ENCODE data around the gene MRPS16.

The MRPS16 gene

DNA sequence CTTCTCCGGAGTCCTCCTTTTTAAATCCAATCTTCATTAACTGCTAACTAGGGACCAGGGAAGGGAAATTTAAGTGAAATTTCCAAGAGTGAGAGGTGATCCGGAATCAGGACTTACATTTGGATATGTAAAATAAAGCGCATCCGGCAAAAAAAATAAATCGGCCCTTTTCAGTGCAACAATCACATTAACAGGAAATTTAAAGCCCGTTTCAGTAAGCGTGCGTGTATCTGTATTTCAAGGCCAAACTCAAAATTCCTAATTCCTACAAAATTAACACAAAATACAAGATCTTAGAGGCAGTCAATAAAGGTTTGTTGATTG is 6.2 kb downstream of the MRPS16 start:
- DNase-seq: no peak
- in situ Hi-C loops (cut with HindIII; ENCODE audit: low pct_ligation_motif_present, low pct_unique_long_range_greater_than_20kb, low sequenced_read_pairs): no loop called here

DNA sequence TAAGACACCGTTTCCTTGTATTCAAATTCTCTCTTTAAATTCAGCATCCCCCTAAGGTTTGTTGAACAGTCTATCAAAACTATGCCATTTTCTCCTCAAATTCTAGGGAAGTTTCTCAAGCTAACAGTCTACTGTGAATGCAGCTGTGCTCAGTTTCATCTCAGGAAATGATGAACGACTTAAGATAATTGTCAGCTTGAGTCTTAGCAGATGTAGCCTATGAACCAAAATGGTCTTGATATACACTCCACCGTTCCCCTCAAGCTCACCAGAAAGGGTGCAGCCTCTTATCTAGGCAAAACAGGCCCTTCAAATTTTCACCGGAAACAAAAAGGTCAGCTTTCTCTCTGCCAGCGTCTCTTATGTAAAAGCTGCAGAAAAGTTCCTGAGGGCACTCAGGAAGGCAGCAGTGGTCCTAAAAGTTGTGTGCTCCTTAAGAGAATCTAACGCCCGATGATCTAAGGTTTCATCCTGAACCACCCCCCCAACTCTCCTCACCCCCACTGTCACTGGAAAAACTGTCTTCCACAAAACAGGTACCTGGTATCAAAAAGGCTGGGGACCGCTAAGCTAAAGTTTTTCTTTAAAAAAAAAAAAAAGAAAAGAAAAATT is 7.5 kb downstream of the MRPS16 start:
- no peak for DNase-seq
- in situ Hi-C loops (cut with HindIII; ENCODE audit: low pct_ligation_motif_present, low pct_unique_long_range_greater_than_20kb, low sequenced_read_pairs): no loop called here

DNA sequence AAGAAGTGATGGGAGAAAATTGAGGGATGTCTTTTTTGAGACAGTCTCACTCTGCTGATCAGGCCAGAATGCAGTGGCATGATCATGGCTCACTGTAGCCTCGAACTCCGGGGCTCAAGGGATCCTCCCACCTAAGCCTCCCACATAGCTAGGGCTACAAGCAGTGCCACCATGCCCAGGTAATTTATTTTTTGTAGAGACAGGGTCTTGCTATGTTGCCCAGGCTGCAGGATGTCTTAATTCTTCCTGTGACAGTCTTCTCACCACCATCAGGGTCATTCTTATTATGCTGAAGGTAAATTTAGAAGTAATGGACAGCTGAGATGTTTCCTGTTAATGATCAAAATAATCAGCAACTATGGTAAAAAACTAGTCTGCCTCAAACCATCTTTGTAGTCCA is 12.5 kb downstream of the MRPS16 start:
- in situ Hi-C loops (cut with HindIII; ENCODE audit: low pct_ligation_motif_present, low pct_unique_long_range_greater_than_20kb, low sequenced_read_pairs): no loop called here
- DNase-seq: no peak

DNA sequence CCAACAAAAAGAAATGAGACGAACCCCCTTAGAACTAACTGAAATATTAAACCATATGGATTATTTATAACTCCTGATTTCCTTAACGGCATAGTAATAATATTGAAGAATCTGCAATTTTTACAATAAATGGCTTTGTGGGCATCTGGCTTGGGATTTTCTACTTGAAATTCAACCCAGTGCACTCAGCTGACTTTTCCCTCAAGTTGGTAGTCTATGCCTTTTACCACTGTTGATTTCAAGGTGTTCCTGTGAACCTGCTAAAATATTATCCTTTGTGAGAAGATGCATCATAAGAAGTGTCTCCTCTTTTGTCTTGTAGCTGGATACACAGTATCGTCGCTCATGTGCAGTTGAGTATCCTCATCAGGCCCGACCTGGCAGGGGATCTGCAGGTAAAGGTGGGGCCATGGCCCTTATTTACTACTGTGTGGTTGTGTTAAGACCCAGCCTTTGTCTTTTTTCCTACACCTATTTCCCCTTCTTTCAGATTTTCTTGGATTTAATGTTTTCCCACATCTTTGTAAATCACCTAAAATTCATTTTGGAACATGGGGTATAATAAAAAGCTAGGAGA is 13.4 kb downstream of the MRPS16 start:
- DNase-seq: no peak
- in situ Hi-C loops (cut with HindIII; ENCODE audit: low pct_ligation_motif_present, low pct_unique_long_range_greater_than_20kb, low sequenced_read_pairs): no loop called here

DNA sequence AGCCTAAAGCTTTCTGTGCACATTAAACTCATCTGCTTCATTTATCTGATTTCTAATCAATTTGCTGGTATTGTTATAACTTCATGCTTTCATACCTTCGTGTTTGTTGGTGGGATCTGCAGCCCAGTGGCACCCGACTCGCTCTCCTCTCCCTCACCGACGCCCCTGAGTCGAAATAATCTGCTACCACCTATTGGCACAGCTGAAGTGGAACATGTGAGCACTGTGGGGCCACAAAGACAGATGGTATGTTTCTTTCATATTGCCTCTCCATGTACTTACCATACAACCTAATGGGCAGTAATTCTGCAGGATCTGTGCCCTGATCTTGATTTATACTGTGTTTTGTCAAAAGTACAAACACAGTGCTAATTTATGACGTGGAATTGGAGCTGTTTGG is 17.7 kb downstream of the MRPS16 start:
- no peak for DNase-seq
- in situ Hi-C loops (cut with HindIII; ENCODE audit: low pct_ligation_motif_present, low pct_unique_long_range_greater_than_20kb, low sequenced_read_pairs): no loop called here

DNA sequence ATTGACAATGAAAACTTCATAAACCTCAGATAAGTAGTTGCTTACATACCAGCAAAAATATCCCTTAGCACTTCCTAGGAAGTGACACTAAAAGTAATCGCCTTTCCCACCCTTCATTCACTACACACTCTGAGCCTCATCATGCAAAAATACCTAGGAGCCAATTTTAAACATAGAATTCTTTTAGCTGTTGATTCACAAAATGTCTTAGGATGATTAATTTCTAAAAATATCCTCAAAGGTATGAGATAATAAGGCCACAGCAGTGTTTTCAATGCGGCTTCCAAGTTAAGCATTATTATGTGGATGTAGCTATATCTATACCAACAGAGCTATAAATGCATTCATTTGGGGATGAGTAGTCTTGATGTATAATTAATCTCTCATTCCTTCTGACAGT is 18.6 kb downstream of the MRPS16 start:
- in situ Hi-C loops (cut with HindIII; ENCODE audit: low pct_ligation_motif_present, low pct_unique_long_range_greater_than_20kb, low sequenced_read_pairs): no loop called here
- DNase-seq: no peak

DNA sequence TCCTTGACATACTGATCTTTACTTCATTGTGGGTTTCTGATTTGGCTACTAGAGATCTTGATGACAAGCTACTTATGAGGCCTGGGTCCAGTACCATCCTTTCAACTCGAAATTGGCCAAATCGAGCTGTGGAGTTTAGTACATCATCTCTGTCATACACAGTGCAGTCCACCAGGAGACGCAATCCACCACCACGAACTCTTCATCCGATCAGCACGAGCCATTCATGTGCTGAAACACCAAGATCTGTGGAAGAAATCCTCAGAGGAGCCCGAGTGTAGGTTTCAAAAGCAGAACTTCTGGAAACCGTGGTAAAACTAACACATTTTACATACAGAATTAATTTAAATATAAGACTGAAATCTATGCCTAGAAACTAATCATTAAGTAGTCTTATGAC is 19.6 kb downstream of the MRPS16 start:
- in situ Hi-C loops (cut with HindIII; ENCODE audit: low pct_ligation_motif_present, low pct_unique_long_range_greater_than_20kb, low sequenced_read_pairs): no loop called here
- DNase-seq: peak; percentile 22

DNA sequence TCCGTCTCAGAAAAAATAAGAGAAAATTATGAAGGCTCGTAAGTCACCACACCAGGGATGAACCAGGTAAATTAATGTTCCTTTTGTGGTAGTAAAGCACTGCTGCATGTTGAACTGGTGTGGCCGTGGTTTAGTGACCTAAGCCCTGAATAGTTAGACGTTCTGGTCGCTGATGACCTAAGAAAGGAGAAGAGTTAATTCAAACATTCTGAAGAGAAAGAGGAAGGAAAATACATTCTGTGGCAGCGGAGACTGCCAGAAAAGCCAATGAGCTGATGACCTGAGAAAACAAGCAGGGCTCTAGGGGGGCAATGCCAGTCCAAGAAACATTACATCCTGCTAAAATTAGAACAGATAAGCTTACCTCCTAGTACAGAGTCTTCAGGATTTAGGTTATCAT is 22.9 kb downstream of the MRPS16 start:
- in situ Hi-C loops (cut with HindIII; ENCODE audit: low pct_ligation_motif_present, low pct_unique_long_range_greater_than_20kb, low sequenced_read_pairs): no loop called here
- no peak for DNase-seq

DNA sequence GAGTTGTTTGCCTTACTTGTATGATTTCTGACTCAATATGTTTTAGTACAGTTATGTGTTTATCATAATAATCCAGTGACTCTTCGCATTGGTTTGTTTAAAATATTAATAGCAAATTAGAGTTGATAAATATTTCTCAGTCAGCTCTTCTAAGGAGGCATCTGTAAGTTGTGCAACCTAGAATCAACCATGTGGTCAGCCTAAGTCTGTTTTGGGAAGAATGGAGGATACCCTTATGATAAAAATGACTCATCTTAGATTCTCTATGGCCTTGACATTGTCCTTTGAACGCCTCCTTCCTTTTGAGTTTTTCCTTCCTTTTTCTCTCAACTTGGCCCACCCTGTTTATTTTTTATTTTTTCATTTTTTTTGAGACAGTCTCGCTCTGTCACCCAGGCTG is 24.2 kb downstream of the MRPS16 start:
- in situ Hi-C loops (cut with HindIII; ENCODE audit: low pct_ligation_motif_present, low pct_unique_long_range_greater_than_20kb, low sequenced_read_pairs): no loop called here
- DNase-seq: no peak

DNA sequence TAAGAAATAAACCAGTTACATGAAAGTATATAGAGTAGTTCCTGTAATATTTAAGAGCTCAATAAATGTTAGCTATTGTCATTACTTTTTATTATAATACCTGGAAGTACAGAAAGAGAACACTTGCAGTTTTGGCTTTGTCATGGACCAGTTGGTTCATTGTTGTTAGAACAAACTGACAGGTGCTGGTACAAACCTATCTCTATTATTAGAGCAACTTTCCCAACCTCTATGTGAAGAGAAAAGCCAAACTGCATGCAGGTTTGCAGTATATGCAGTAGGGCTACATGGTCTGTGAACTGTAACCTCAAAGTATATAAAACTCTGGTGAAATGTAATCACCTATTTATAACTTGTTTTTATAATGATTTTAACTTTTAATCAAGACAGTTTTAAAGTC is 25.8 kb downstream of the MRPS16 start:
- in situ Hi-C loops (cut with HindIII; ENCODE audit: low pct_ligation_motif_present, low pct_unique_long_range_greater_than_20kb, low sequenced_read_pairs): no loop called here
- no peak for DNase-seq

DNA sequence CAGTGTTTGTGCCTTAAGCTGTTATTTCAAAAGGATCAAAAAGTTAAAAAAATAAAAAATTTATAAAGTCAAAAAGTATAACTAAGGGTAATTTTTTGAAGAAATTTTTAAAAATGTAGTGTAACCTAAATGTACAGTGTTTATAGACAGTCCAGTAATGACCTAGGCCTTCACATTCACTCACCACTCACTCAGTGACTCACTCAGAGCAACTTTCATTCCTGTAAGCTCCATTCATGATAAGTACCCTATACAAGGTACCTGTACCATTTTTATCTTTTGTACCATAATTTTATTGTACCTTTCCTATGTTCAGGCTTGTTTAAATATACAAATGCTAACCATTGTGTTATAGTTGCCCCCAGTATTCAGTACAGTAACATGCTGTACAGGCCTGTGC is 26.9 kb downstream of the MRPS16 start:
- in situ Hi-C loops (cut with HindIII; ENCODE audit: low pct_ligation_motif_present, low pct_unique_long_range_greater_than_20kb, low sequenced_read_pairs): no loop called here
- DNase-seq: no peak

DNA sequence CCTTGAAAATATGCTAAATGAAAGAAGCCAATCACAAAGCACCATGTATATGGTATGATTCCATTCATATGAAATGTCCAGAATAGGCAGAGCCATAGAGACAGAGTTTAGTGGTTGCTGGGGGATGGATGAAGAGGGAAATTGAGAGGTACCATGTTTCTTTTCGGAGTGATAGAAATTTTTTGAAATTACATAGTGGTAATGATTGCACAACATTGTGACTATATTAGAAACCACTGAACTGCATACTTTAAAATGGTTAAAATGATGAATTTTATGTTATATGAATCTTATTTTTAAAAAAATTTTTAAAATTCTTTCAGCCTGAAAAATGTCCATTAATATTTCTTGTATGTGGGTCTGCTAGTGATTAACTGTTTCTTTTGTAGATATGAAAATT is 31.5 kb downstream of the MRPS16 start:
- in situ Hi-C loops (cut with HindIII; ENCODE audit: low pct_ligation_motif_present, low pct_unique_long_range_greater_than_20kb, low sequenced_read_pairs): no loop called here
- no peak for DNase-seq

DNA sequence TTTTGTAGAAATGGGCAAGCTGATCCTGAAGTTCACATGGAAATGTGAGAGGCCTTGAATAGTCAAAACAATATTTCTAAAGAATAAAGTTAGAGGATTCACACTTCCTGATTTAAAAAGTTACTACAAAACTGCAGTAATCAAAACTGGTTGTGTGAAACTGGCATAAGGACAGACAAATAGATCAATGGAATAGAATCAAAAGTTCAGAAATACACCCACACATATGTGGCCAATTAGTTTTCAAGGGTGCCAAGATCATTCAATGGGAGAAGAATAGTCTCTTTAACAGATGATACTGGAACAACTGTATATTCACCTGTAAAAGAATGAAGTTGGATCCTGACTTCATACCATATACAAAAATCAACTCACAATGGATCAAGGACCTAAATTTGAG is 33.1 kb downstream of the MRPS16 start:
- in situ Hi-C loops (cut with HindIII; ENCODE audit: low pct_ligation_motif_present, low pct_unique_long_range_greater_than_20kb, low sequenced_read_pairs): no loop called here

DNA sequence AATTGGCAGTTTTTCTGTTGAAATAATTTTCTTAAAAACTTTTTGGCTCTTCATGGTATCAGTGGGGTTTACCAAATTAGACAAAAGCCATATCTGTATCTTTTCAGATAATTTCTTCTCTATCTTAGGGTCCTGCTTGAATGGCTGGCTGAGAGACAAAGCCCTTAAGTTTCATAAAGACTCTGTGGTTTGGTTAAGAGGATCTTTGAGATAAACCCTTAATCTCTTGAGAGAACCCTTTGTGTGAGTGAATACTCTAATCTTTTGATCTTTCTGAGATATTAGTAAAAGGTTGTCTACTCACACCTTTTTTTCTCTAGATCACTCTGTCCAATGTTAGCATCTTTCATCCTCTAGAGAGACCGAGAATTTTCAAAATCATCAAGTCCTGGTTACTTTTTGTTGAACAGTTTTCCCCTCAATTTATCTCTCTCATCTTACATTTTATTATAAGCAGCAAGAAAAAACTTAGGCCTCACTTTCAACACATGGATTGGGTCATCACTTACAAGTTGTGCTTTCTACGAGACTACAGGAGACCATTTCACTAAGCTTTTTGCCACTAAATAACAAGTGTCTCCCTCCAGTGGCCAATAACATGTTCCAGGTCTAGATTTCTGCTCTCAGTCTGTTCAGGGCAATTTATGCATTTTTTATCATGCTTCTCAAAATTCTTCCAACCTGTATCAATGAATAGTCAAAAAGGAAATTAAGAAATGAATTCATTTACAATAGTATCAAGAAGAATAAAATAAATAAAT is 33.8 kb downstream of the MRPS16 start:
- DNase-seq: peak; percentile 54
- in situ Hi-C loops (cut with HindIII; ENCODE audit: low pct_ligation_motif_present, low pct_unique_long_range_greater_than_20kb, low sequenced_read_pairs): no loop called here

More for the DNA sequence above, 33.1 kb downstream of the MRPS16 start:
- DNase-seq: no peak

DNA sequence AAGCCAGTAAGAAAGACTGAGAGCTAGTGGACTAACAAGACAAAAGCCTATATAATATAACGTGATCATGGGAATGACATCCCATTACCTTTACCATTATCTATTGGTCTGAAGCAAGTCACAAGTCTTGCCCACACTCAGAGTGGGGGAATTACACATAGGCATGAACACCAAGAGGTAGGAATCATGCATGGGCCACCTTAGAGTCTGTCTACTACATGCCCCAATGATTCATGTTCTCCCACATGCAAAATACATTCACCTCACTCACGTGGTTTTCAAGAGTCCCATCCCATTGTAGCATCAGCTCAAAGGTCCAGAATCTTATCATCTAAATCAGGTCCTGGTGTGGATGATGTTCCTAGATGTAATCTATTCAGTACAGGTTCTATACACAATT is 34.8 kb downstream of the MRPS16 start:
- in situ Hi-C loops (cut with HindIII; ENCODE audit: low pct_ligation_motif_present, low pct_unique_long_range_greater_than_20kb, low sequenced_read_pairs): no loop called here

DNA sequence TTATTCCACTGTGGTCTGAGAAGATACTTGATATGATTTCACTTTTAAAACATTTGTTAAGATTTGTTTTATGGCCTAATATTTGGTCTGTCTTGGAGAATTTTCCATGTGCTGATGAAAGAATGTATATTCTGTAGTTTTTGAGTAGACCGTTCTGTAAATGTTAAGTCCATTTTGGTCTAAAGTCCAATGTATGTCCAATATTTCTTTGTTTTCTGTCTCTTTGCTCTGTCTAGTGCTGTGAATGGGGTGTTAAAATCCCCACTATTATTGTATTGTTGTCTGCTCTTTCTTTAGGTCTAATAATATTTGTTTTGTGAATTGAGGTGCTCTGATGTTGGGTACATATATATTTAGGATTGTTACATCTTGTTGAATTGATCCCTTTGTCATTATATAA is 36.7 kb downstream of the MRPS16 start:
- in situ Hi-C loops (cut with HindIII; ENCODE audit: low pct_ligation_motif_present, low pct_unique_long_range_greater_than_20kb, low sequenced_read_pairs): no loop called here

More for the DNA sequence above, 34.8 kb downstream of the MRPS16 start:
- DNase-seq: no peak

DNA sequence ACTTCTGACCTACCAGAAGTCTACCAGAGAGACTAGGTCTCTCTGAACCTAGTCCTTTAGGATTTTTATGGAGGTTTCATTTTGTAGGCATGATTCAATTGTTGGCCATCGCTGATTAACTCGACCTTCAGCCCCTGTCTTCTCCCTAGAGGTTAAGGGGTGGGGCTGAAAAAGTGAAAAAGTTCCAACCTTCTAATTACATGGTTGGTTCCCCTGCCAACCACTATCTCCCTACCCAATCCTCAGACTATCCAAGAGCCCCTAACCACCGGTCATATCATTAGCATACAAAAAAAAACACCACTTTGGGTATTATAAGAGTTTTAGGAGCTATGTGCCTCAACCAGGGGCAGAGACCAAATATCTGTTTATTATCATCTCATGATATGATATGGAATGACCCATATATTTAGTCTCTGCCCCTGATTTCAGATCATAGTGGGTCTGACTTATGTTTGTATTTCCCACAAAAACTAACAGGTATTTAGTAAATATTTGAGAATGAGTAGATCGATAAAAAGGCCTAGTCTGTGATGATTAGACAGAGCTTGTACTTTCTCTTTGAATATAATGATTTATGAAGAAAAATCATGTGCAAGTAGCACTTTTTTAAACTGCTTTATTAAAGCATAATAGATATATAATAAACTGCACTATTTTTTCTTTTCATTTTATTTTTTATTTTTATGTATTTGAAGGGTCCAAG is 41.2 kb downstream of the MRPS16 start:
- DNase-seq: no peak
- in situ Hi-C loops (cut with HindIII; ENCODE audit: low pct_ligation_motif_present, low pct_unique_long_range_greater_than_20kb, low sequenced_read_pairs): no loop called here

More for the DNA sequence above, 36.7 kb downstream of the MRPS16 start:
- no peak for DNase-seq

DNA sequence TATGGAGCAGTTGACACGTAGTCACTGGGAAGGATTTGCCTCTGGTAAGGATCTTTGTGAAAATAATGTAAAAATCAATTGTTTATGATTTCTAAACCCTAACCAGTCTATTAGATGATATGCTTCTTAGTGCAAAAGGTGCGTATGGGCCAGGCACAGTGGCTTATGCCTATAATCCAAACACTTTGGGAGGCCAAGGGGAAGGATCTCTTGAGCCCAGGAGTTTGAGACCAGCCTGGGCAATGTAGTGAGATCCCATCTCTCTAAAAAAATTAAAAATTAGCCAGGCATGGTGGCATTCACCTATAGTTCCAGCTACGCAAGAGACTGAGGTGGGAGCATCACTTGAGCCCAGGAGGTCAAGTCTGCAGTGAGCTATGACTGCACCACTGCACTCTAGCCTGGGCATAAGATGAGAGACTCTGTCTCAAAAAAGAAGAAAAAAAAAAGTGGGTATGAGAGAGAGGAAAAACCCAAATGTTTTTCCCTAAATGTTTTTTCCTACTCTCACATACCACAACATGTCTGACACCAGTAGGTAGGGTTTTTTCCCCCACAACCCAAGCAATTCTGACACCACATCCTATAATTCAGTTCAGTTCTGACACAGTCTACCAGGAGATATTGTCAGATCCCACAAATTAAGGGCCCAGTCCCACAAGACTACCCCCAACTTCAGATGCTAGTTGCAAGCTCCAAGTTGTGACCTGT is 41.9 kb downstream of the MRPS16 start:
- in situ Hi-C loops (cut with HindIII; ENCODE audit: low pct_ligation_motif_present, low pct_unique_long_range_greater_than_20kb, low sequenced_read_pairs): no loop called here
- DNase-seq: no peak

DNA sequence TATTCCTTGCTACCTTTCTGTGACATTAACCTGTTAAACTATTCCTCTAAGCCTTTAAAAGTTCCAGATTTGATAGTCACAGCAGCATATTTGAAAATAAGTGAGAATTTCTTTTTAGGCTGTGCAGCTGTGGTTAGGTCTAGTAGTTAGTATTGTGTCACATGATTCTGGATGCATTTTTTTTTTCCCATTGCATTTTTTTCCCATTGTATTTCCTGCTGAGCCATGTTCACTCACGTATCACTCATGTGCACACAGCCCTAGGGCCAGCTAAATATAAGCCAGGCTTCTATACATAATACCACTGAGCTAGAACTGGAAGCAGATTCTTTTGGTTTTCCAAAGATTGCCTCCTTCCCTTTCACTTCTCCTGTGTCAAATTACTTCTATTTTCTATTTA is 42.7 kb downstream of the MRPS16 start:
- peak; percentile 62 for DNase-seq
- in situ Hi-C loops (cut with HindIII; ENCODE audit: low pct_ligation_motif_present, low pct_unique_long_range_greater_than_20kb, low sequenced_read_pairs): no loop called here

Data from ACHN (cell line).